OCI-LY1 (cell line): ENCODE data around the gene TIMM8B.

ENCODE experiments used
- EZH2 ChIP-seq: fragments of 200-600 bp; sonication (generic), shearing (Covaris generic); IDR thresholded peaks from 2 replicates; pipeline ENCODE4 v1.8.0; 2017; ENCODE audit warnings: borderline replicate concordance, mixed run types, mild to moderate bottlenecking, antibody characterized with exemption, low read length, moderate library complexity, mixed read lengths
- TF ChIP-seq, protein P1 (sequence below): fragments of 200-600 bp; sonication (generic), shearing (Covaris generic); IDR thresholded peaks from 2 replicates; pipeline ENCODE4 v1.5.1; 2017; ENCODE audit warnings: mild to moderate bottlenecking, antibody characterized with exemption, low read length, moderate library complexity, mixed read lengths

DNA sequence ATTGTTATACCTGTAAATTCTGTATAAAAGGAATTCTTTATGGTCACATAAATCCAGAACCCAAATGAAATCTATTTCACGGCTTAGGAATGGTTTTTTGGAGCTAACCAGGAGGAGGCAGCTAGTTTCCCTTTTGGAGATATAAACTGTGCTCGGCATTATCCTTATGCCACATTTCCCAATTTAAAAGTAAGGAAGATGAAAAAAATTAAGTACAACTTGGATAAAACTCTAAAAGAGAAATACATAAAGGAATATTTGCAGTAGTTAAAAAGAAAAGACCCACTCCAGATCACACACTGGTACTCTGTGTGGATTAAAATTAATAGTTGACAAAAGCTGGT, 43.6 kb downstream of the TIMM8B start:
- TF ChIP-seq, protein P1, sequence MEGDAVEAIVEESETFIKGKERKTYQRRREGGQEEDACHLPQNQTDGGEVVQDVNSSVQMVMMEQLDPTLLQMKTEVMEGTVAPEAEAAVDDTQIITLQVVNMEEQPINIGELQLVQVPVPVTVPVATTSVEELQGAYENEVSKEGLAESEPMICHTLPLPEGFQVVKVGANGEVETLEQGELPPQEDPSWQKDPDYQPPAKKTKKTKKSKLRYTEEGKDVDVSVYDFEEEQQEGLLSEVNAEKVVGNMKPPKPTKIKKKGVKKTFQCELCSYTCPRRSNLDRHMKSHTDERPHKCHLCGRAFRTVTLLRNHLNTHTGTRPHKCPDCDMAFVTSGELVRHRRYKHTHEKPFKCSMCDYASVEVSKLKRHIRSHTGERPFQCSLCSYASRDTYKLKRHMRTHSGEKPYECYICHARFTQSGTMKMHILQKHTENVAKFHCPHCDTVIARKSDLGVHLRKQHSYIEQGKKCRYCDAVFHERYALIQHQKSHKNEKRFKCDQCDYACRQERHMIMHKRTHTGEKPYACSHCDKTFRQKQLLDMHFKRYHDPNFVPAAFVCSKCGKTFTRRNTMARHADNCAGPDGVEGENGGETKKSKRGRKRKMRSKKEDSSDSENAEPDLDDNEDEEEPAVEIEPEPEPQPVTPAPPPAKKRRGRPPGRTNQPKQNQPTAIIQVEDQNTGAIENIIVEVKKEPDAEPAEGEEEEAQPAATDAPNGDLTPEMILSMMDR, result no peak
- TF ChIP-seq EZH2, result no peak
